GM12878 (cell line): ENCODE results near the gene PGC. TPM values are rescaled to one million over a fixed set of nuclear protein-coding genes. Genes with fewer than 3 reads are reported as not detected.

ENCODE experiments used
- ATAC-seq: fragments of 200-7000 bp; cut with Tn5 transposase; 3 replicates; pipeline ENCODE4 v1.9.1; 2020; ENCODE audit warnings: mild to moderate bottlenecking, moderate library complexity
- BruUV-seq: library from RNA; stranded (reverse); fragments of 400-500 nt; replicated peaks from 2 replicates; lab custom pipeline; 2021; lab: Mats Ljungman, UMichigan
- CTCF ChIA-PET: fragments of 300-600 bp; sonication (Branson Sonifier 250); formaldehyde crosslinking; extraction: SDS; loops from one replicate; lab custom pipeline; 2021; ENCODE audit warnings: inconsistent platforms; lab: Yijun Ruan, JAX
- POLR2A ChIA-PET: fragments of 350-600 bp; formaldehyde crosslinking; extraction: SDS; loops from one replicate; lab custom pipeline; 2021; ENCODE audit warnings: inconsistent platforms; lab: Charles Lee
- RAD21 ChIA-PET: fragments of 300-600 bp; sonication (Branson Sonifier 250); formaldehyde crosslinking; loops from one replicate; lab custom pipeline; 2023; ENCODE audit warnings: antibody characterized with exemption; ENCODE audit not compliant: unreplicated experiment; lab: Charles Lee
- SMC1A ChIA-PET: fragments of 300-600 bp; sonication (Branson Sonifier 250); formaldehyde crosslinking; loops from one replicate; lab custom pipeline; 2023; ENCODE audit not compliant: unreplicated experiment, uncharacterized antibody; lab: Charles Lee
- DNase-seq: peaks from one replicate; pipeline ENCODE4 v3.0.0-alpha.2; 2011; ENCODE audit warnings: low read depth, low spot score
- FAIRE-seq: peaks from 3 replicates; lab custom pipeline; 2011; peaks lifted over from hg19 to GRCh38; lab: Jason Lieb, UNC
- H2AFZ ChIP-seq: 2 replicates; pipeline ENCODE4 v1.6.0; 2011; ENCODE audit warnings: low read depth, low read length, control low read depth; ENCODE audit not compliant: control insufficient read depth
- H3K27ac ChIP-seq: 2 replicates; pipeline ENCODE4 v1.5.1; 2011; ENCODE audit warnings: control low read depth; ENCODE audit not compliant: control insufficient read depth, insufficient read depth
- H3K27me3 ChIP-seq, 2 experiments: replicated peaks in 1 of 2; 2 replicates each; pipeline versions ENCODE4 v1.6.0 to v1.6.1; 2011; ENCODE audit warnings: low read length in 1 of 2; ENCODE audit not compliant: control insufficient read depth in 2 of 2, insufficient read depth in 2 of 2
- H3K36me3 ChIP-seq, 2 experiments: 2 replicates each; pipeline ENCODE4 v1.5.1; 2011; ENCODE audit warnings: low read length in 1 of 2; ENCODE audit not compliant: control insufficient read depth in 2 of 2, insufficient read depth in 2 of 2
- H3K4me1 ChIP-seq: 2 replicates; pipeline ENCODE4 v1.6.1; 2011; ENCODE audit warnings: mild to moderate bottlenecking, low read length, moderate library complexity, mixed read lengths; ENCODE audit not compliant: control insufficient read depth, insufficient read depth
- H3K4me2 ChIP-seq: 2 replicates; pipeline ENCODE4 v1.6.0; 2011; ENCODE audit warnings: control low read depth; ENCODE audit not compliant: control insufficient read depth, insufficient read depth
- H3K4me3 ChIP-seq: fragments of 200-600 bp; sonication (generic); 2 replicates; pipeline ENCODE4 v1.5.1; 2016
- H3K79me2 ChIP-seq: 2 replicates; pipeline ENCODE4 v1.6.0; 2011; ENCODE audit warnings: low read length; ENCODE audit not compliant: control insufficient read depth, insufficient read depth
- H3K9ac ChIP-seq: 2 replicates; pipeline ENCODE4 v1.8.0; 2011; ENCODE audit warnings: low read length, control low read depth, mixed read lengths; ENCODE audit not compliant: control insufficient read depth, insufficient read depth
- H3K9me3 ChIP-seq: replicated peaks from 3 replicates; pipeline ENCODE4 v1.5.1; 2011; ENCODE audit warnings: mild to moderate bottlenecking, low read length; ENCODE audit not compliant: control insufficient read depth, insufficient read depth
- H4K20me1 ChIP-seq: 2 replicates; pipeline ENCODE4 v1.6.0; 2011; ENCODE audit not compliant: control insufficient read depth, insufficient read depth
- ATF7 ChIP-seq: fragments of 450-650 bp; IDR thresholded peaks from 2 replicates; pipeline ENCODE4 v1.6.1; 2016; ENCODE audit warnings: low read depth, mild to moderate bottlenecking
- FOS ChIP-seq: IDR thresholded peaks from 3 replicates; pipeline ENCODE4 v1.6.1; 2011; ENCODE audit warnings: borderline replicate concordance; ENCODE audit not compliant: insufficient read length; ENCODE audit errors: extremely low read depth
- GATAD2B ChIP-seq: fragments of 450-650 bp; conservative IDR thresholded peaks from 2 replicates; pipeline ENCODE4 v1.6.1; 2017; ENCODE audit warnings: low read depth, mild to moderate bottlenecking, moderate library complexity
- MAX ChIP-seq: IDR thresholded peaks from 2 replicates; pipeline ENCODE4 v1.6.1; 2012; ENCODE audit warnings: low read depth, low read length, improper control_type of control experiment
- NFIC ChIP-seq: IDR thresholded peaks from 2 replicates; pipeline ENCODE4 v1.6.1; 2012; ENCODE audit warnings: low read depth, mild to moderate bottlenecking, inconsistent platforms, low read length, moderate library complexity
- NFYB ChIP-seq: IDR thresholded peaks from 2 replicates; pipeline ENCODE4 v1.6.1; 2011; ENCODE audit warnings: low read depth, mild to moderate bottlenecking, low read length, improper control_type of control experiment, moderate library complexity; ENCODE audit not compliant: insufficient read depth
- REST ChIP-seq: IDR thresholded peaks from 2 replicates; pipeline ENCODE4 v1.6.1; 2012; ENCODE audit warnings: mild to moderate bottlenecking, low read depth, low read length
- SP1 ChIP-seq: IDR thresholded peaks from one replicate; pipeline ENCODE4 v1.6.1; 2011; ENCODE audit warnings: low read depth, low read length
- SPI1 ChIP-seq: IDR thresholded peaks from 2 replicates; pipeline ENCODE4 v1.6.1; 2011; ENCODE audit warnings: low read depth, mild to moderate bottlenecking, low read length, moderate library complexity, borderline replicate concordance; ENCODE audit not compliant: insufficient read depth
- STAT3 ChIP-seq: IDR thresholded peaks from 2 replicates; pipeline ENCODE4 v1.6.1; 2011; ENCODE audit warnings: low read depth, low read length, improper control_type of control experiment
- TBL1XR1 ChIP-seq: IDR thresholded peaks from 2 replicates; pipeline ENCODE4 v1.6.1; 2012; ENCODE audit warnings: low read depth, low read length, improper control_type of control experiment
- ZNF217 ChIP-seq: fragments of 450-650 bp; IDR thresholded peaks from 2 replicates; pipeline ENCODE4 v1.6.1; 2017; ENCODE audit warnings: antibody characterized with exemption, mild to moderate bottlenecking
- ZSCAN29 ChIP-seq: fragments of 450-650 bp; IDR thresholded peaks from 2 replicates; pipeline ENCODE4 v1.6.1; 2017; ENCODE audit warnings: mild to moderate bottlenecking, moderate library complexity
- WGBS: methylation state at CpG from one replicate; pipeline ENCODE4 v1.1.6; 2016; ENCODE audit warnings: low lambda C conversion rate; ENCODE audit not compliant: insufficient replicate concordance, insufficient coverage; ENCODE audit errors: missing lambda C conversion rate; 5-methylcytosine and 5-hydroxymethylcytosine counted together
- in situ Hi-C: fragments of 300-500 bp; cut with MboI; formaldehyde crosslinking; loops from 9 replicates; pipeline ENCODE4 v1.14.3; 2018; ENCODE audit warnings: mixed read lengths
- intact Hi-C: fragments of 100-400 bp; cut with micrococcal nuclease; formaldehyde crosslinking; loops from one replicate; pipeline ENCODE4 v1.14.2; 2022; ENCODE audit not compliant: unreplicated experiment
- polyA plus RNA-seq, 11 experiments: library from polyadenylated mRNA; depleted of rRNA in 4 of 11; unstranded in 6 of 11; stranded (reverse) in 5 of 11; fragments of >200 nt; fragmentation: Nextera tagmentation in 4 of 11; fragmentation: Illumina TruSeq in 1 of 11; extraction: Ambion mirVana in 4 of 11; extraction: Trizol in 1 of 11; gene quantifications; 1 replicate in 1 of 11; 2 replicates in 10 of 11; pipeline versions ENCODE4 v1.2.1 to v1.2.3, GENCODE V29; 2011 to 2016; ENCODE audit warnings: inconsistent platforms in 2 of 11, missing spikeins in 2 of 11, low read depth in 1 of 11
- total RNA-seq, 4 experiments: library from RNA; depleted of rRNA in 3 of 4; stranded (reverse); fragments of >200 nt in 3 of 4; fragmentation: Illumina TruSeq in 1 of 4; extraction: Trizol in 1 of 4; gene quantifications; 2 replicates each; pipeline versions ENCODE4 v1.2.1 to v1.2.3, GENCODE V29; 2013 to 2021

The PGC gene
- total and polyA plus RNA-seq, 10 of the 15 experiments (the other 5 are each of a cell fraction or from before 2014, with no cell fraction given): 0.26 TPM; not detected in 9

- no peak overlapping the region for H3K4me2 ChIP-seq
- H3K9me3 ChIP-seq: no peaks in the 10 kb centered on the region
- intact Hi-C loops (no loop called here), in situ Hi-C loops (no loop called here)
- H3K27me3 ChIP-seq: no peaks in the 10 kb centered on the region
- SMC1A ChIA-PET: interaction anchor here (1.2 to 1.3 kb wide), 2 partner anchors 9 to 13 kb away, joined by 3 to 5 read pairs; no protein-coding TSS in a partner anchor
- no peaks in the 10 kb centered on the region for H4K20me1 ChIP-seq
- RAD21 ChIA-PET: no interaction called here
- DNase-seq (no peak), FAIRE-seq (no peak), ATAC-seq (no peak)
- no TSS peak for BruUV-seq
- 50% methylated on average over 1 of the region's 1 CpG for WGBS
- peaks cover 5 to 21% of the 10 kb centered on the region in 2 experiments for H3K36me3 ChIP-seq
- no peak overlapping the region for H2AFZ ChIP-seq
- POLR2A ChIA-PET: interaction anchor here (0.6 kb wide), 1 partner anchor 155 kb away, joined by 6 read pairs; no protein-coding TSS in a partner anchor
- CTCF ChIA-PET: interaction anchor here (0.7 to 1.8 kb wide), 6 partner anchors 9 to 423 kb away, joined by 3 to 7 read pairs (median 4); partner anchors contain the start of genes BYSL and MED20
- peaks cover 5% of the 10 kb centered on the region; the same call in 1 of the 2 replicates for H3K4me1 ChIP-seq
- peaks cover 25% of the 10 kb centered on the region for H3K79me2 ChIP-seq
- no peak for TF ChIP-seq NFYB
- no peak for TF ChIP-seq MAX
- no peak for TF ChIP-seq ZSCAN29
- TF ChIP-seq GATAD2B: no peak
- H3K27ac ChIP-seq: no peak overlapping the region
- no peak overlapping the region for H3K4me3 ChIP-seq
- H3K9ac ChIP-seq: no peak overlapping the region
These were observed 44.1 kb upstream of the PGC start for GRCh38 chr6:41791305-41791704.

- H3K27me3 ChIP-seq: no peaks in the 10 kb centered on the region
- H2AFZ ChIP-seq: no peak overlapping the region
- in situ Hi-C loops: no loop called here
- no peak overlapping the region for H3K27ac ChIP-seq
- ChIA-PET POLR2A (no interaction called here), RAD21 (no interaction called here), CTCF (interaction anchor here (1.1 to 1.8 kb wide), 3 partner anchors 11 to 256 kb away, joined by 4 to 7 read pairs (median 5); no protein-coding TSS in a partner anchor), SMC1A (interaction anchor here (1.0 to 1.3 kb wide), 2 partner anchors 10 to 239 kb away, joined by 3 to 5 read pairs; no protein-coding TSS in a partner anchor)
- no peaks in the 10 kb centered on the region for H4K20me1 ChIP-seq
- intact Hi-C loops: no loop called here
- FAIRE-seq (no peak), ATAC-seq (no peak), DNase-seq (no peak)
- 0 out of 2 replicates have a peak overlapping the region, but pooled peaks have one; percentile 25 for H3K4me2 ChIP-seq
- H3K9ac ChIP-seq: no peak overlapping the region
- 100% methylated on average over 1 of the region's 1 CpG for WGBS
- H3K36me3 ChIP-seq: peaks cover 5 to 21% of the 10 kb centered on the region in 2 experiments
- H3K9me3 ChIP-seq: no peaks in the 10 kb centered on the region
- H3K4me3 ChIP-seq: no peak overlapping the region
- BruUV-seq: no TSS peak
- peaks cover 25% of the 10 kb centered on the region for H3K79me2 ChIP-seq
- H3K4me1 ChIP-seq: peaks cover 16% of the 10 kb centered on the region
- TF ChIP-seq TBL1XR1 (no peak), ZNF217 (no peak), STAT3 (no peak), ATF7 (no peak), FOS (no peak), SPI1 (no peak), NFIC (no peak), REST (no peak), SP1 (no peak)
These were observed 42.8 kb upstream of the PGC start for GRCh38 chr6:41790045-41790444.
